Lung (tissue), 12 donors: ENCODE results near the gene PROB1. TPM values are rescaled to one million over a fixed set of nuclear protein-coding genes. Genes with fewer than 3 reads are reported as not detected.

Experiments used
- ATAC-seq: fragments of 200-7000 bp; cut with Tn5 transposase; one replicate; pipeline ENCODE4 v1.9.1; 2020; ENCODE audit warnings: moderate number of reproducible peaks; ENCODE audit not compliant: insufficient read depth, low FRiP score
- DNase-seq, 3 donors: peaks; one replicate each; pipeline ENCODE4 v3.0.0-alpha.2; 2013 to 2017
- H3K27ac ChIP-seq, 2 donors: one replicate each; pipeline ENCODE4 v1.5.1; 2013; ENCODE audit warnings: mild to moderate bottlenecking in 2 of 2, moderate library complexity in 2 of 2, control low read depth in 1 of 2, inconsistent platforms in 1 of 2, low read depth in 1 of 2, low read length in 1 of 2
- H3K27me3 ChIP-seq, 3 donors: one replicate each; pipeline ENCODE4 v1.5.1; 2013; ENCODE audit warnings: low read length in 2 of 3; ENCODE audit not compliant: control insufficient read depth in 3 of 3, insufficient read depth in 3 of 3
- H3K36me3 ChIP-seq, 4 donors: one replicate each; pipeline ENCODE4 v1.5.1; 2013; ENCODE audit warnings: low read length in 4 of 4, mild to moderate bottlenecking in 1 of 4, moderate library complexity in 1 of 4; ENCODE audit not compliant: control insufficient read depth in 4 of 4, insufficient read depth in 4 of 4
- H3K4me1 ChIP-seq, 5 donors: one replicate each; pipeline ENCODE4 v1.5.1; 2013; ENCODE audit warnings: low read length in 5 of 5, mild to moderate bottlenecking in 2 of 5, moderate library complexity in 1 of 5; ENCODE audit not compliant: control insufficient read depth in 5 of 5, insufficient read depth in 5 of 5
- H3K4me3 ChIP-seq: one replicate; pipeline ENCODE4 v1.5.1; 2013; ENCODE audit warnings: mild to moderate bottlenecking, control low read depth, moderate library complexity
- H3K9ac ChIP-seq, 2 donors: one replicate each; pipeline ENCODE4 v1.5.1; 2013; ENCODE audit warnings: low read length in 2 of 2, control low read depth in 1 of 2; ENCODE audit not compliant: insufficient read depth in 1 of 2
- H3K9me3 ChIP-seq, 4 donors: one replicate each; pipeline ENCODE4 v1.5.1; 2013; ENCODE audit warnings: low read length in 3 of 4, mild to moderate bottlenecking in 1 of 4, moderate library complexity in 1 of 4; ENCODE audit not compliant: control insufficient read depth in 4 of 4, insufficient read depth in 3 of 4
- WGBS, 2 donors: extraction: QIAGEN DNeasy Blood & Tissue Kit; methylation state at CpG; one replicate each; pipeline ENCODE4 v1.1.7; 2013; 5-methylcytosine and 5-hydroxymethylcytosine counted together
- polyA plus RNA-seq, 2 donors: library from polyadenylated mRNA; stranded (reverse); fragments of 200-250 nt; gene quantifications; one replicate each; pipeline ENCODE4 v1.2.1, GENCODE V29; 2013
- total RNA-seq, 2 donors: library from RNA; depleted of rRNA in 1 of 2; stranded (reverse); fragments of >200 nt in 1 of 2; gene quantifications; one replicate each; pipeline ENCODE4 v1.2.1, GENCODE V29; 2014 to 2021
- TF ChIP-seq, protein P1 (sequence below): IDR thresholded peaks from 2 replicates; pipeline ENCODE4 v1.5.1; 2012; ENCODE audit warnings: mild to moderate bottlenecking; ENCODE audit errors: control extremely low read depth, extremely low read depth
- donor health status: control.
- donor health status: control.
- donor health status: Bipolar disorder and iron deficiency.
- donor health status: healthy.
- donor health status: DM: yes; HTN: yes; CAD: no.

The PROB1 gene
- total and polyA plus RNA-seq, 4 donors = 0.33 to 2.2 (median 0.72) TPM

DNA sequence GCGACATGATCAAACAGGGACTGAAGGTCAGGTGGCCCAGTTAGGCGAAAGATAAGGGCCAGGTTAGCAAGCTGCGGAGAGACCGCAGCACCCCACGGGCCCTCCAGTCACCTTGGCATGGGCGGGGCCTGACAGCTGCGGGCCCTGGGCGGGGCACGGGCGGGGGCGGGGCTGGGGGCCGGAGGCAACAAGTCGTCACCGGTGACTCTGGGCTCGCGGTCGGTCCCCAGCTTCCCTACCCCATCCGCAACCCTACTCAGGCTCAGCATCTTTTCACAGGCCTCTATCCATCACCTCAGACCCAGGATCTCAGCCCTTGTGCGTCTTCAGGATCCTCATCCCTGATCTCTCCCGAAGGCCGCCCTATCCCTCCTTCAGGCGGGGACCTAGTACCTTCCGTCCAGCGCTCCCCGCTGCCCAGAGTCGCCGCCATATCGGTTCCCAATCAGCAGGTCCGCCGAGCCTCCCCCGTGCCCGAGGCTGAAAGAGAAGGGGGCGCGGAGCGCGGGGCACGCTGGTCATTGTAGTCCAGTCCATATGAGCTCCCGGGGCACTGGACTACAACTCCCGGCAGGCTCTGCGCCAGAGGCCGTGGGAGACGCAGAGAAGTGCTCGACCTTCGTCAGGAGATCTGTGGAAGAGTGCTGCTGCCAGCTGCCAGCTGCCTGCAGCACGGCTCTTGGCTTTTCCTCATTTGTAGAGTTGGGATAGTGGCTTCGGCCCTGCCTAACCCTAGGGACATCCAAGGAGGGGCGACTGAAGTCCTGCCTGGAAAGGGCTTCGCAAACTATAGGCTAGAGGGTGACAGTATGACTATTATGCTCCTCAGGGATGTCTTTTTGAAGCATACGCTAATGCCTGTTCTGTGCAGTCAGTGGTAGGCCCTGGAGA, 44.4 kb upstream of the PROB1 start, which contains the start of gene DNAJC18:
Gene DNAJC18 (minus strand): TSS at position 513 of the 891 bp plus-strand sequence. CDS start 80 bp downstream, at position 433.
- no peaks in the 10 kb centered on the region for H3K9me3 ChIP-seq
- H3K27me3 ChIP-seq = no peaks in the 10 kb centered on the region
- H3K4me3 ChIP-seq = peak within 1 kb of the TSS; percentile 57
- 4 to 6% methylated on average over 44 to 49 of the region's 49 CpGs for WGBS, 2 donors
- ATAC-seq (peak; percentile 96), DNase-seq (peak; percentile 95 to 97 (median 95))
- peak within 1 kb of the TSS; percentile 91 for H3K27ac ChIP-seq
- peak within 1 kb of the TSS; percentile 89 to 97 for H3K9ac ChIP-seq
- peaks cover 0 to 6% (median 2%) of the 10 kb centered on the region in 4 donors for H3K36me3 ChIP-seq
- TF ChIP-seq, protein P1, sequence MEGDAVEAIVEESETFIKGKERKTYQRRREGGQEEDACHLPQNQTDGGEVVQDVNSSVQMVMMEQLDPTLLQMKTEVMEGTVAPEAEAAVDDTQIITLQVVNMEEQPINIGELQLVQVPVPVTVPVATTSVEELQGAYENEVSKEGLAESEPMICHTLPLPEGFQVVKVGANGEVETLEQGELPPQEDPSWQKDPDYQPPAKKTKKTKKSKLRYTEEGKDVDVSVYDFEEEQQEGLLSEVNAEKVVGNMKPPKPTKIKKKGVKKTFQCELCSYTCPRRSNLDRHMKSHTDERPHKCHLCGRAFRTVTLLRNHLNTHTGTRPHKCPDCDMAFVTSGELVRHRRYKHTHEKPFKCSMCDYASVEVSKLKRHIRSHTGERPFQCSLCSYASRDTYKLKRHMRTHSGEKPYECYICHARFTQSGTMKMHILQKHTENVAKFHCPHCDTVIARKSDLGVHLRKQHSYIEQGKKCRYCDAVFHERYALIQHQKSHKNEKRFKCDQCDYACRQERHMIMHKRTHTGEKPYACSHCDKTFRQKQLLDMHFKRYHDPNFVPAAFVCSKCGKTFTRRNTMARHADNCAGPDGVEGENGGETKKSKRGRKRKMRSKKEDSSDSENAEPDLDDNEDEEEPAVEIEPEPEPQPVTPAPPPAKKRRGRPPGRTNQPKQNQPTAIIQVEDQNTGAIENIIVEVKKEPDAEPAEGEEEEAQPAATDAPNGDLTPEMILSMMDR = no peak
- peaks cover 0 to 13% (median 0%) of the 10 kb centered on the region in 5 donors for H3K4me1 ChIP-seq

DNA sequence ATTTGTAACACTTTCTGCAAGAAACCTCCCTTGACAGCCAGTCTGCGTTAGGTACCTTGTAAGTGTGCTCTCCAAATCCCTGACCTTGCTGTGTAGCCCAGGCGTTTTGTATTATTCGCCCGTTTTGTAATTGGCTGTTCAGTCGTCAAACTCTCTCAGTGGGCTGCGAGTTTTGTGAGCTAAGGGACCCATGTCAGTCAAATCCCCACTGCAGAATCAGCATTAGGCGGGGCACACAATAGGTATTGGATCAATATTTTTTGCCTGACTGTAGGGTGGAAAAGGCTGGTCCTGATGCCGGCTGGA, 43.8 kb upstream of the PROB1 start:
- TF ChIP-seq, protein P1 = no peak
- Histone ChIP-seq H3K36me3 (peaks cover 0 to 6% (median 3%) of the 10 kb centered on the region in 4 donors), H3K27me3 (no peaks in the 10 kb centered on the region), H3K9ac (peak overlapping the region in 1 of 2 donors; percentile 77), H3K9me3 (no peaks in the 10 kb centered on the region), H3K27ac (no peak overlapping the region), H3K4me1 (peaks cover 0 to 13% (median 0%) of the 10 kb centered on the region in 5 donors), H3K4me3 (no peak overlapping the region)
- 37 to 40% methylated on average over 8 of the region's 8 CpGs for WGBS, 2 donors
- DNase-seq (peak in 1 of 3 donors; percentile 21), ATAC-seq (no peak)

DNA sequence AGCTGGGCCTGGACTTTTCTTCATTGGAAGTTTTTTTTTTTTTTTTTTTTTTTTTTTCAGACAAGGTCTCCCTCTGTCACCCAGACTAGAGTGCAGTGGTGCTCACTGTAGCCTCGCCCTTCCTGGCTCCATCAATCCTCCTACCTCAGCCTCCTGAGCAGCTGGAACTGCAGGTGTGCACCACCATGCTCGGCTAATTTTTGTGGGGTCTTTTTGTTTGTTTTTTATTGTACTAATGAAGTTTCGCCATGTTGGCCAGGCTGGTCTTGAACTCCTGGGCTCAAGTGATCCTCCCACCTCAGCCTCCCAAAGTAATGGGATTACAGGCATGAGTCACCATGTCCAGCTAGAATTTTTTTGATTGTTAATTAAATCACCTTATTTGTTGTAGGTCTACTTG, 40.8 kb upstream of the PROB1 start:
- WGBS, 2 donors = 97 to 100% methylated on average over 3 of the region's 3 CpGs
- ATAC-seq (no peak), DNase-seq (no peak)

More for the DNA sequence above, 40.8 kb upstream of the PROB1 start:
- H3K4me1 ChIP-seq = peaks cover 0 to 13% (median 0%) of the 10 kb centered on the region in 5 donors
- H3K9me3 ChIP-seq = no peaks in the 10 kb centered on the region
- no peaks in the 10 kb centered on the region for H3K27me3 ChIP-seq
- H3K36me3 ChIP-seq = peaks cover 2 to 10% (median 4%) of the 10 kb centered on the region in 4 donors
- H3K27ac ChIP-seq = no peak overlapping the region
- TF ChIP-seq, protein P1 = no peak
- no peak overlapping the region for H3K4me3 ChIP-seq
- no peak overlapping the region for H3K9ac ChIP-seq
